ENCODE measurements around the gene ZNF48.

ZNF48 gene

GRCh38 chr16:30444231-30445148, 49.3 kb downstream of the ZNF48 start:
- no peak for DNase-seq

- no peak for DNase-seq
Observed at GRCh38 chr16:30445149-30445407, 49.9 kb downstream of the ZNF48 start.

- peak; percentile 93 to 97 for DNase-seq
Observed at GRCh38 chr16:30445408-30446202, 50.4 kb downstream of the ZNF48 start, which contains the start of gene SEPHS2. Gene SEPHS2, minus strand, starts transcription at chr16:30445874. Its CDS starts 147 bp downstream, at chr16:30445727.

GRCh38 chr16:30446203-30446595, 51.0 kb downstream of the ZNF48 start:
- DNase-seq, result no peak

- no peak for DNase-seq
Observed at GRCh38 chr16:30447512-30448226, 52.4 kb downstream of the ZNF48 start.

GRCh38 chr16:30449116-30449435, 53.9 kb downstream of the ZNF48 start:
- no peak for DNase-seq
